H1 (cell line): ENCODE results near the gene RGS21. TPM values are rescaled to one million over a fixed set of nuclear protein-coding genes. Genes with fewer than 3 reads are reported as not detected.

ENCODE experiments used
- CTCF ChIA-PET: fragments of 300-600 bp; sonication (Branson Sonifier 250); formaldehyde crosslinking; loops from one replicate; lab custom pipeline; 2021; ENCODE audit not compliant: partially characterized antibody; lab: Charles Lee
- POLR2A ChIA-PET: fragments of 300-600 bp; sonication (Branson Sonifier 250); formaldehyde crosslinking; loops from one replicate; lab custom pipeline; 2021; ENCODE audit warnings: inconsistent platforms; ENCODE audit not compliant: partially characterized antibody; lab: Charles Lee
- DNase-seq, 2 experiments: peaks; one replicate each; pipeline versions ENCODE4 v3.0.0 to v3.0.0-alpha.2; 2010 to 2022; ENCODE audit warnings: low spot score in 2 of 2, low read depth in 1 of 2, mixed read lengths in 1 of 2
- FAIRE-seq: peaks from 2 replicates; lab custom pipeline; 2011; peaks lifted over from hg19 to GRCh38; lab: Jason Lieb, UNC
- H2AFZ ChIP-seq: 2 replicates; pipeline ENCODE4 v1.8.1; 2012; ENCODE audit warnings: low read length, inconsistent platforms
- H2AK5ac ChIP-seq: 2 replicates; pipeline ENCODE4 v1.6.1; 2013; ENCODE audit warnings: low read depth, low read length
- H2BK120ac ChIP-seq: replicated peaks from 2 replicates; pipeline ENCODE3; 2013; ENCODE audit warnings: low read depth, low read length, inconsistent platforms
- H2BK12ac ChIP-seq: 2 replicates; pipeline ENCODE4 v1.6.1; 2013; ENCODE audit warnings: low read depth, low read length
- H2BK15ac ChIP-seq: 2 replicates; pipeline ENCODE4 v1.6.1; 2013; ENCODE audit warnings: low read length
- H2BK20ac ChIP-seq: 2 replicates; pipeline ENCODE4 v1.6.1; 2013; ENCODE audit warnings: low read length
- H2BK5ac ChIP-seq: 2 replicates; pipeline ENCODE4 v1.6.1; 2013; ENCODE audit warnings: low read depth, low read length
- H3K14ac ChIP-seq: 2 replicates; pipeline ENCODE4 v1.6.1; 2013; ENCODE audit warnings: inconsistent platforms; ENCODE audit not compliant: insufficient read length
- H3K18ac ChIP-seq: 2 replicates; pipeline ENCODE4 v1.6.1; 2013; ENCODE audit warnings: low read length; ENCODE audit errors: extremely low read depth
- H3K23ac ChIP-seq: 2 replicates; pipeline ENCODE4 v1.6.1; 2013; ENCODE audit warnings: inconsistent platforms; ENCODE audit not compliant: insufficient read length
- H3K23me2 ChIP-seq: 2 replicates; pipeline ENCODE4 v1.6.1; 2013; ENCODE audit warnings: low read depth, low read length
- H3K27ac ChIP-seq: 2 replicates; pipeline ENCODE4 v1.6.1; 2011; ENCODE audit warnings: low read depth, low read length, inconsistent platforms
- H3K27me3 ChIP-seq, 4 experiments: replicated peaks in 1 of 4; 1 replicate in 1 of 4; 2 replicates in 3 of 4; pipeline versions ENCODE4 v1.6.1 to v1.8.1; 2011 to 2013; ENCODE audit warnings: low read length in 3 of 4, mild to moderate bottlenecking in 3 of 4, inconsistent platforms in 2 of 4, mixed read lengths in 2 of 4, moderate library complexity in 1 of 4; ENCODE audit not compliant: control insufficient read depth in 3 of 4, insufficient read depth in 3 of 4; ENCODE audit errors: extremely low read depth in 1 of 4
- H3K36me3 ChIP-seq, 4 experiments: 2 replicates each; pipeline versions ENCODE4 v1.6.1 to v1.8.1; 2011 to 2013; ENCODE audit warnings: mild to moderate bottlenecking in 4 of 4, low read length in 3 of 4, moderate library complexity in 2 of 4, control low read depth in 1 of 4, inconsistent platforms in 1 of 4; ENCODE audit not compliant: insufficient read depth in 4 of 4, control insufficient read depth in 2 of 4
- H3K4ac ChIP-seq: replicated peaks from 2 replicates; pipeline ENCODE3; 2013; ENCODE audit warnings: low read length, low read depth, mixed read lengths, inconsistent platforms; ENCODE audit not compliant: insufficient read length
- H3K4me1 ChIP-seq, 4 experiments: replicated peaks in 1 of 4; 1 replicate in 1 of 4; 2 replicates in 3 of 4; pipeline versions ENCODE4 v1.6.1 to v1.8.1; 2011 to 2013; ENCODE audit warnings: low read length in 3 of 4, inconsistent platforms in 2 of 4, mixed read lengths in 1 of 4; ENCODE audit not compliant: insufficient read depth in 4 of 4, control insufficient read depth in 3 of 4
- H3K4me2 ChIP-seq, 2 experiments: 2 replicates each; pipeline versions ENCODE4 v1.6.1 to v1.8.1; 2011 to 2013; ENCODE audit warnings: low read depth in 2 of 2, low read length in 2 of 2, control low read depth in 1 of 2, inconsistent platforms in 1 of 2, mild to moderate bottlenecking in 1 of 2; ENCODE audit not compliant: insufficient read depth in 1 of 2
- H3K4me3 ChIP-seq, 4 experiments: fragments of 200-600, 300-600 bp in 1 of 4; sonication (generic), shearing (Covaris generic), sonication (Bioruptor Twin) in 1 of 4; 2 replicates each; pipeline versions ENCODE4 v1.5.1 to v1.8.1; 2011 to 2016; ENCODE audit warnings: low read length in 4 of 4, low read depth in 3 of 4, control low read depth in 2 of 4, inconsistent platforms in 2 of 4, mild to moderate bottlenecking in 2 of 4, mixed read lengths in 1 of 4, moderate library complexity in 1 of 4; ENCODE audit not compliant: insufficient read depth in 2 of 4; ENCODE audit errors: extremely low read depth in 1 of 4
- H3K56ac ChIP-seq: replicated peaks from 2 replicates; pipeline ENCODE3; 2013; ENCODE audit warnings: low read depth, mild to moderate bottlenecking, mixed read lengths, low read length, inconsistent platforms; ENCODE audit not compliant: insufficient read length
- H3K79me1 ChIP-seq: 2 replicates; pipeline ENCODE4 v1.6.1; 2013; ENCODE audit warnings: low read depth, low read length, control low read depth
- H3K79me2 ChIP-seq, 2 experiments: 2 replicates each; pipeline versions ENCODE4 v1.6.1 to v1.8.1; 2012 to 2013; ENCODE audit warnings: low read length in 2 of 2, mild to moderate bottlenecking in 2 of 2, inconsistent platforms in 1 of 2; ENCODE audit not compliant: insufficient read depth in 2 of 2, control insufficient read depth in 1 of 2
- H3K9ac ChIP-seq, 4 experiments: replicated peaks in 1 of 4; 1 replicate in 1 of 4; 2 replicates in 3 of 4; pipeline versions ENCODE4 v1.6.1 to v1.8.1; 2011 to 2013; ENCODE audit warnings: low read depth in 3 of 4, low read length in 3 of 4, control low read depth in 2 of 4, mild to moderate bottlenecking in 2 of 4, moderate library complexity in 2 of 4, inconsistent platforms in 1 of 4; ENCODE audit errors: extremely low read depth in 1 of 4
- H3K9me3 ChIP-seq, 2 experiments: 2 replicates each; pipeline versions ENCODE4 v1.6.1 to v1.8.1; 2012 to 2013; ENCODE audit warnings: mild to moderate bottlenecking in 2 of 2, moderate library complexity in 2 of 2, control low read depth in 1 of 2, inconsistent platforms in 1 of 2, low read depth in 1 of 2, low read length in 1 of 2, mixed read lengths in 1 of 2; ENCODE audit not compliant: insufficient read depth in 2 of 2
- H4K20me1 ChIP-seq, 2 experiments: replicated peaks in 1 of 2; 2 replicates each; pipeline versions ENCODE3 to v1.8.1; 2011 to 2013; ENCODE audit warnings: inconsistent platforms in 2 of 2, low read length in 2 of 2, mild to moderate bottlenecking in 1 of 2; ENCODE audit not compliant: insufficient read depth in 2 of 2, control insufficient read depth in 1 of 2
- H4K5ac ChIP-seq: 2 replicates; pipeline ENCODE4 v1.6.1; 2013; ENCODE audit warnings: low read length, low read depth, mixed read lengths, inconsistent platforms; ENCODE audit not compliant: insufficient read length
- H4K8ac ChIP-seq: 2 replicates; pipeline ENCODE4 v1.8.0; 2013; ENCODE audit warnings: mild to moderate bottlenecking, moderate library complexity, low read length, inconsistent platforms; ENCODE audit not compliant: insufficient read depth; ENCODE audit errors: extremely low read depth
- H4K91ac ChIP-seq: replicated peaks from 2 replicates; pipeline ENCODE3; 2013; ENCODE audit warnings: low read length, mixed read lengths, inconsistent platforms; ENCODE audit not compliant: insufficient read length
- CEBPB ChIP-seq: IDR thresholded peaks from 2 replicates; pipeline ENCODE4 v1.6.1; 2012; ENCODE audit warnings: low read depth, low read length
- CHD1 ChIP-seq: IDR thresholded peaks from 2 replicates; pipeline ENCODE4 v1.6.1; 2012; ENCODE audit warnings: low read depth, low read length, improper control_type of control experiment
- POLR2A ChIP-seq, 2 experiments: IDR thresholded peaks; 1 replicate in 1 of 2; 2 replicates in 1 of 2; pipeline ENCODE4 v1.6.1; 2011; ENCODE audit warnings: low read depth in 2 of 2, low read length in 2 of 2, mild to moderate bottlenecking in 2 of 2; ENCODE audit errors: control extremely low read depth in 1 of 2
- RAD21 ChIP-seq, 2 experiments: IDR thresholded peaks in 1 of 2; conservative IDR thresholded peaks in 1 of 2; 2 replicates each; pipeline ENCODE4 v1.6.1; 2011; ENCODE audit warnings: low read depth in 2 of 2, low read length in 2 of 2, improper control_type of control experiment in 1 of 2, inconsistent platforms in 1 of 2, mild to moderate bottlenecking in 1 of 2, moderate library complexity in 1 of 2
- SIX5 ChIP-seq: IDR thresholded peaks from 2 replicates; pipeline ENCODE4 v1.6.1; 2011; ENCODE audit warnings: mild to moderate bottlenecking, low read depth, low read length
- SP2 ChIP-seq: IDR thresholded peaks from 2 replicates; pipeline ENCODE4 v1.6.1; 2012; ENCODE audit warnings: mild to moderate bottlenecking, low read length, inconsistent platforms
- SP4 ChIP-seq: IDR thresholded peaks from 2 replicates; pipeline ENCODE4 v1.6.1; 2012; ENCODE audit warnings: low read length, inconsistent platforms
- SRF ChIP-seq: IDR thresholded peaks from 2 replicates; pipeline ENCODE4 v1.6.1; 2011; ENCODE audit warnings: mild to moderate bottlenecking, low read depth, low read length, moderate library complexity
- TAF1 ChIP-seq: IDR thresholded peaks from 2 replicates; pipeline ENCODE4 v1.6.1; 2011; ENCODE audit warnings: mild to moderate bottlenecking, low read depth, low read length
- TAF7 ChIP-seq: optimal IDR thresholded peaks from 2 replicates; pipeline ENCODE3; 2011; ENCODE audit warnings: low read depth, mild to moderate bottlenecking, inconsistent platforms, low read length, moderate library complexity, borderline replicate concordance
- TBP ChIP-seq: IDR thresholded peaks from 2 replicates; pipeline ENCODE4 v1.6.1; 2011; ENCODE audit warnings: low read depth, low read length, improper control_type of control experiment
- ZNF274 ChIP-seq: IDR thresholded peaks from 2 replicates; pipeline ENCODE4 v1.7.0; 2012; ENCODE audit warnings: low read length, borderline replicate concordance; ENCODE audit errors: extremely low read depth
- WGBS, 2 experiments: shearing (Covaris generic) in 1 of 2; methylation state at CpG; one replicate each; pipeline versions ENCODE4 v1.1.6 to v1.1.7; 2013 to 2015; ENCODE audit warnings: low lambda C conversion rate in 2 of 2, mixed read lengths in 2 of 2, inconsistent platforms in 1 of 2, low coverage in 1 of 2, missing lambda C conversion rate in 1 of 2; ENCODE audit not compliant: insufficient replicate concordance in 2 of 2, insufficient coverage in 1 of 2, insufficient read length in 1 of 2; ENCODE audit errors: extremely low coverage in 1 of 2, missing lambda C conversion rate in 1 of 2; 5-methylcytosine and 5-hydroxymethylcytosine counted together
- long read RNA-seq, 2 experiments: library from RNA in 1 of 2; library from capped mRNA in 1 of 2; stranded (forward); transcript quantifications; one replicate each; pipeline ENCODE4 v2.0.0, GENCODE V29; 2021; ENCODE audit warnings: inconsistent platforms in 1 of 2
- polyA minus RNA-seq, 3 experiments: library from RNA; depleted of rRNA, polyadenylated mRNA; stranded (reverse); fragments of >200 nt; gene quantifications; 1 replicate in 2 of 3; 2 replicates in 1 of 3; pipeline ENCODE4 v1.2.3, GENCODE V29; 2011
- polyA plus RNA-seq, 7 experiments: library from polyadenylated mRNA; depleted of rRNA in 3 of 7; stranded (reverse) in 5 of 7; unstranded in 2 of 7; fragments of >200 nt in 5 of 7; fragments of 200-250 nt in 2 of 7; gene quantifications; 1 replicate in 5 of 7; 2 replicates in 1 of 7; 4 replicates in 1 of 7; pipeline versions ENCODE4 v1.2.1 to v1.2.3, GENCODE V29; 2011 to 2013; ENCODE audit warnings: missing spikeins in 2 of 7, mixed read lengths in 2 of 7
- total RNA-seq: library from RNA; stranded (reverse); fragmentation: NEBNext Ultra II Directional; extraction: Animal tissue kit (Norgen Biotek cat#: 25700); gene quantifications from 2 replicates; pipeline ENCODE4 v1.2.1, GENCODE V29; 2021

Gene RGS21
- total RNA-seq = not detected in 2 replicates
- polyA plus RNA-seq (2011; rRNA removed) = not detected in 2 replicates
- not detected for polyA plus RNA-seq (2011; cell fraction: cytosol; rRNA removed)
- polyA plus RNA-seq (2011; cell fraction: nucleus; rRNA removed) = not detected
- polyA plus RNA-seq (2012, experiment 1 of 2) = not detected in 4 replicates
- not detected for polyA plus RNA-seq (2012, experiment 2 of 2)
- polyA plus RNA-seq (2013, experiment 1 of 2) = not detected
- polyA plus RNA-seq (2013, experiment 2 of 2) = not detected
- not detected in 2 replicates for polyA minus RNA-seq (2011; rRNA and poly(A)+ RNA removed)
- not detected for polyA minus RNA-seq (2011; cell fraction: cytosol; rRNA and poly(A)+ RNA removed)
- not detected for polyA minus RNA-seq (2011; cell fraction: nucleus; rRNA and poly(A)+ RNA removed)
- long read RNA-seq, experiment 1 = 0 reads
- long read RNA-seq, experiment 2 = 0 reads

DNA sequence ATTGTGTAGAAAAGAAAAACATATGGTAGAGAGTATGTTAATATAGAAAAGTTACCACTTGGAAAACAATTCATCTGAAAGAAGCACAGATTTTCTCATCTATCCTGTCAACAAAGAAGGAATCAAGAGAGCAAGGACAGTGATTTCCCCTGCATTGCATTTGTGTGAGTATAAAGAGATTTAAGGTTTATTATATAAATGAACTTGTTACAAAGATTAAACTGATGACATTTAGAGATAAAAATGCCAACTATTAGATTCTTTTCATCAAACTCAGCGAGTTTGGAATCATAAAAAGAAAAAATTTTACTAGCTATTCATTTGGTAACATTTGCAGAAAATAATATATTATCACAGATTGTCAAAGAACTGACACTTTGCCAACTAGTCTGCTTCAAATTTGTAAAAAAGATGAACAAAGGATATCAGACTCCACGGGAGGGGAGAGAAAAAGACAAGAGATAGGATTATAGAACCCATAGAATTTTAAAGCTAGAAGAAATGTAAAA, at the start of gene RGS21:
TSS of gene RGS21 (plus strand) at position 51 of the 509 bp plus-strand sequence. CDS start 26,045 bp downstream, outside the sequence.
- Histone ChIP-seq H4K5ac (no peak within 1 kb of the TSS), H3K9ac (no peak within 1 kb of the TSS), H2BK15ac (no peak within 1 kb of the TSS), H3K23me2 (no peaks in the 10 kb centered on the region), H2AFZ (no peak within 1 kb of the TSS), H3K36me3 (no peaks in the 10 kb centered on the region), H3K79me1 (no peaks in the 10 kb centered on the region), H4K8ac (no peak within 1 kb of the TSS), H3K56ac (no peak within 1 kb of the TSS), H2BK120ac (no peak within 1 kb of the TSS), H3K27me3 (no peaks in the 10 kb centered on the region), H4K91ac (no peak within 1 kb of the TSS), H2AK5ac (no peak within 1 kb of the TSS), H3K14ac (no peak within 1 kb of the TSS), H3K4me1 (no peaks in the 10 kb centered on the region), H3K27ac (no peak within 1 kb of the TSS), H3K18ac (no peak within 1 kb of the TSS), H4K20me1 (no peaks in the 10 kb centered on the region), H3K9me3 (no peaks in the 10 kb centered on the region), H3K4ac (no peak within 1 kb of the TSS), H2BK20ac (no peak within 1 kb of the TSS), H3K23ac (no peak within 1 kb of the TSS), H3K79me2 (no peaks in the 10 kb centered on the region), H2BK12ac (no peak within 1 kb of the TSS), H2BK5ac (no peak within 1 kb of the TSS), H3K4me3 (no peak within 1 kb of the TSS), H3K4me2 (no peak within 1 kb of the TSS)
- CTCF ChIA-PET = interaction anchor here (0.6 kb wide), 1 partner anchor 1250 kb away, joined by 3 read pairs; no protein-coding TSS in a partner anchor
- POLR2A ChIA-PET = no interaction called here
- WGBS, 2 experiments = 82% methylated on average over 2 of the region's 2 CpGs; no CpG with 5 or more reads in 1 of the 2 experiments
- DNase-seq (no peak), FAIRE-seq (no peak)
- TF ChIP-seq RAD21 (IDR thresholded peaks at IDR 0.05 in 1 of 2, conservative IDR thresholded peaks at IDR 0.05 in 1 of 2; ENCODE audit: low read depth in 2 of 2, low read length in 2 of 2) = no peak
- no peak for TF ChIP-seq TAF1
- no peak for TF ChIP-seq TBP
- no peak for TF ChIP-seq SRF
- TF ChIP-seq SIX5 = no peak
- no peak for TF ChIP-seq SP4
- TF ChIP-seq CEBPB = no peak
- TF ChIP-seq CHD1 = no peak
- no peak for TF ChIP-seq SP2
- no peak for TF ChIP-seq ZNF274
- TF ChIP-seq TAF7 = no peak
- TF ChIP-seq POLR2A (IDR thresholded peaks at IDR 0.05; ENCODE audit: control extremely low read depth in 1 of 2, low read depth in 2 of 2, low read length in 2 of 2) = no peak
